H1 (cell line): ENCODE measurements around the gene IQCH. TPM values are rescaled to one million over a fixed set of nuclear protein-coding genes. Genes with fewer than 3 reads are reported as not detected.

Source experiments
- CTCF ChIA-PET: fragments of 300-600 bp; sonication (Branson Sonifier 250); formaldehyde crosslinking; loops from one replicate; lab custom pipeline; 2021; ENCODE audit not compliant: partially characterized antibody; lab: Charles Lee
- POLR2A ChIA-PET: fragments of 300-600 bp; sonication (Branson Sonifier 250); formaldehyde crosslinking; loops from one replicate; lab custom pipeline; 2021; ENCODE audit warnings: inconsistent platforms; ENCODE audit not compliant: partially characterized antibody; lab: Charles Lee
- DNase-seq, 2 experiments: peaks; one replicate each; pipeline versions ENCODE4 v3.0.0 to v3.0.0-alpha.2; 2010 to 2022; ENCODE audit warnings: low spot score in 2 of 2, low read depth in 1 of 2, mixed read lengths in 1 of 2
- FAIRE-seq: peaks from 2 replicates; lab custom pipeline; 2011; peaks lifted over from hg19 to GRCh38; lab: Jason Lieb, UNC
- H2AFZ ChIP-seq: 2 replicates; pipeline ENCODE4 v1.8.1; 2012; ENCODE audit warnings: low read length, inconsistent platforms
- H2AK5ac ChIP-seq: 2 replicates; pipeline ENCODE4 v1.6.1; 2013; ENCODE audit warnings: low read depth, low read length
- H2BK120ac ChIP-seq: replicated peaks from 2 replicates; pipeline ENCODE3; 2013; ENCODE audit warnings: low read depth, low read length, inconsistent platforms
- H2BK12ac ChIP-seq: 2 replicates; pipeline ENCODE4 v1.6.1; 2013; ENCODE audit warnings: low read depth, low read length
- H2BK15ac ChIP-seq: 2 replicates; pipeline ENCODE4 v1.6.1; 2013; ENCODE audit warnings: low read length
- H2BK20ac ChIP-seq: 2 replicates; pipeline ENCODE4 v1.6.1; 2013; ENCODE audit warnings: low read length
- H2BK5ac ChIP-seq: 2 replicates; pipeline ENCODE4 v1.6.1; 2013; ENCODE audit warnings: low read depth, low read length
- H3K14ac ChIP-seq: 2 replicates; pipeline ENCODE4 v1.6.1; 2013; ENCODE audit warnings: inconsistent platforms; ENCODE audit not compliant: insufficient read length
- H3K18ac ChIP-seq: 2 replicates; pipeline ENCODE4 v1.6.1; 2013; ENCODE audit warnings: low read length; ENCODE audit errors: extremely low read depth
- H3K23ac ChIP-seq: 2 replicates; pipeline ENCODE4 v1.6.1; 2013; ENCODE audit warnings: inconsistent platforms; ENCODE audit not compliant: insufficient read length
- H3K23me2 ChIP-seq: 2 replicates; pipeline ENCODE4 v1.6.1; 2013; ENCODE audit warnings: low read depth, low read length
- H3K27ac ChIP-seq: 2 replicates; pipeline ENCODE4 v1.6.1; 2011; ENCODE audit warnings: low read depth, low read length, inconsistent platforms
- H3K27me3 ChIP-seq, 4 experiments: replicated peaks in 1 of 4; 1 replicate in 1 of 4; 2 replicates in 3 of 4; pipeline versions ENCODE4 v1.6.1 to v1.8.1; 2011 to 2013; ENCODE audit warnings: low read length in 3 of 4, mild to moderate bottlenecking in 3 of 4, inconsistent platforms in 2 of 4, mixed read lengths in 2 of 4, moderate library complexity in 1 of 4; ENCODE audit not compliant: control insufficient read depth in 3 of 4, insufficient read depth in 3 of 4; ENCODE audit errors: extremely low read depth in 1 of 4
- H3K36me3 ChIP-seq, 4 experiments: 2 replicates each; pipeline versions ENCODE4 v1.6.1 to v1.8.1; 2011 to 2013; ENCODE audit warnings: mild to moderate bottlenecking in 4 of 4, low read length in 3 of 4, moderate library complexity in 2 of 4, control low read depth in 1 of 4, inconsistent platforms in 1 of 4; ENCODE audit not compliant: insufficient read depth in 4 of 4, control insufficient read depth in 2 of 4
- H3K4ac ChIP-seq: replicated peaks from 2 replicates; pipeline ENCODE3; 2013; ENCODE audit warnings: low read length, low read depth, mixed read lengths, inconsistent platforms; ENCODE audit not compliant: insufficient read length
- H3K4me1 ChIP-seq, 4 experiments: replicated peaks in 1 of 4; 1 replicate in 1 of 4; 2 replicates in 3 of 4; pipeline versions ENCODE4 v1.6.1 to v1.8.1; 2011 to 2013; ENCODE audit warnings: low read length in 3 of 4, inconsistent platforms in 2 of 4, mixed read lengths in 1 of 4; ENCODE audit not compliant: insufficient read depth in 4 of 4, control insufficient read depth in 3 of 4
- H3K4me2 ChIP-seq, 2 experiments: 2 replicates each; pipeline versions ENCODE4 v1.6.1 to v1.8.1; 2011 to 2013; ENCODE audit warnings: low read depth in 2 of 2, low read length in 2 of 2, control low read depth in 1 of 2, inconsistent platforms in 1 of 2, mild to moderate bottlenecking in 1 of 2; ENCODE audit not compliant: insufficient read depth in 1 of 2
- H3K4me3 ChIP-seq, 4 experiments: fragments of 200-600, 300-600 bp in 1 of 4; sonication (generic), shearing (Covaris generic), sonication (Bioruptor Twin) in 1 of 4; 2 replicates each; pipeline versions ENCODE4 v1.5.1 to v1.8.1; 2011 to 2016; ENCODE audit warnings: low read length in 4 of 4, low read depth in 3 of 4, control low read depth in 2 of 4, inconsistent platforms in 2 of 4, mild to moderate bottlenecking in 2 of 4, mixed read lengths in 1 of 4, moderate library complexity in 1 of 4; ENCODE audit not compliant: insufficient read depth in 2 of 4; ENCODE audit errors: extremely low read depth in 1 of 4
- H3K56ac ChIP-seq: replicated peaks from 2 replicates; pipeline ENCODE3; 2013; ENCODE audit warnings: low read depth, mild to moderate bottlenecking, mixed read lengths, low read length, inconsistent platforms; ENCODE audit not compliant: insufficient read length
- H3K79me1 ChIP-seq: 2 replicates; pipeline ENCODE4 v1.6.1; 2013; ENCODE audit warnings: low read depth, low read length, control low read depth
- H3K79me2 ChIP-seq, 2 experiments: 2 replicates each; pipeline versions ENCODE4 v1.6.1 to v1.8.1; 2012 to 2013; ENCODE audit warnings: low read length in 2 of 2, mild to moderate bottlenecking in 2 of 2, inconsistent platforms in 1 of 2; ENCODE audit not compliant: insufficient read depth in 2 of 2, control insufficient read depth in 1 of 2
- H3K9ac ChIP-seq, 4 experiments: replicated peaks in 1 of 4; 1 replicate in 1 of 4; 2 replicates in 3 of 4; pipeline versions ENCODE4 v1.6.1 to v1.8.1; 2011 to 2013; ENCODE audit warnings: low read depth in 3 of 4, low read length in 3 of 4, control low read depth in 2 of 4, mild to moderate bottlenecking in 2 of 4, moderate library complexity in 2 of 4, inconsistent platforms in 1 of 4; ENCODE audit errors: extremely low read depth in 1 of 4
- H3K9me3 ChIP-seq, 2 experiments: 2 replicates each; pipeline versions ENCODE4 v1.6.1 to v1.8.1; 2012 to 2013; ENCODE audit warnings: mild to moderate bottlenecking in 2 of 2, moderate library complexity in 2 of 2, control low read depth in 1 of 2, inconsistent platforms in 1 of 2, low read depth in 1 of 2, low read length in 1 of 2, mixed read lengths in 1 of 2; ENCODE audit not compliant: insufficient read depth in 2 of 2
- H4K20me1 ChIP-seq, 2 experiments: replicated peaks in 1 of 2; 2 replicates each; pipeline versions ENCODE3 to v1.8.1; 2011 to 2013; ENCODE audit warnings: inconsistent platforms in 2 of 2, low read length in 2 of 2, mild to moderate bottlenecking in 1 of 2; ENCODE audit not compliant: insufficient read depth in 2 of 2, control insufficient read depth in 1 of 2
- H4K5ac ChIP-seq: 2 replicates; pipeline ENCODE4 v1.6.1; 2013; ENCODE audit warnings: low read length, low read depth, mixed read lengths, inconsistent platforms; ENCODE audit not compliant: insufficient read length
- H4K8ac ChIP-seq: 2 replicates; pipeline ENCODE4 v1.8.0; 2013; ENCODE audit warnings: mild to moderate bottlenecking, moderate library complexity, low read length, inconsistent platforms; ENCODE audit not compliant: insufficient read depth; ENCODE audit errors: extremely low read depth
- H4K91ac ChIP-seq: replicated peaks from 2 replicates; pipeline ENCODE3; 2013; ENCODE audit warnings: low read length, mixed read lengths, inconsistent platforms; ENCODE audit not compliant: insufficient read length
- BACH1 ChIP-seq: IDR thresholded peaks from 2 replicates; pipeline ENCODE4 v1.6.1; 2012; ENCODE audit warnings: low read length, improper control_type of control experiment
- CBX5 ChIP-seq: fragments of 300-800, 300-1000 bp; sonication (generic); IDR thresholded peaks from 2 replicates; pipeline ENCODE4 v1.7.1; 2016; ENCODE audit warnings: antibody characterized with exemption, low read length, low read depth
- CEBPB ChIP-seq: IDR thresholded peaks from 2 replicates; pipeline ENCODE4 v1.6.1; 2012; ENCODE audit warnings: low read depth, low read length
- CTCF ChIP-seq, 3 experiments: IDR thresholded peaks; 1 replicate in 2 of 3; 2 replicates in 1 of 3; pipeline versions ENCODE4 v1.5.1 to v1.6.1; 2011; ENCODE audit warnings: low read length in 3 of 3, mild to moderate bottlenecking in 3 of 3, inconsistent platforms in 2 of 3, low read depth in 1 of 3, moderate library complexity in 1 of 3; ENCODE audit not compliant: insufficient read depth in 1 of 3; ENCODE audit errors: control extremely low read depth in 1 of 3
- HDAC6 ChIP-seq: IDR thresholded peaks from one replicate; pipeline ENCODE4 v1.7.1; 2012; ENCODE audit warnings: low read depth, mild to moderate bottlenecking, inconsistent platforms, low read length, moderate library complexity
- NRF1 ChIP-seq: IDR thresholded peaks from 2 replicates; pipeline ENCODE4 v1.6.1; 2011; ENCODE audit warnings: mild to moderate bottlenecking, low read depth, low read length, improper control_type of control experiment
- SIN3A ChIP-seq, 2 experiments: IDR thresholded peaks in 1 of 2; conservative IDR thresholded peaks in 1 of 2; 2 replicates each; pipeline ENCODE4 v1.6.1; 2011 to 2012; ENCODE audit warnings: low read length in 2 of 2, improper control_type of control experiment in 1 of 2, low read depth in 1 of 2, mild to moderate bottlenecking in 1 of 2
- TBP ChIP-seq: IDR thresholded peaks from 2 replicates; pipeline ENCODE4 v1.6.1; 2011; ENCODE audit warnings: low read depth, low read length, improper control_type of control experiment
- TCF12 ChIP-seq: IDR thresholded peaks from 2 replicates; pipeline ENCODE4 v1.6.1; 2011; ENCODE audit warnings: low read depth, mild to moderate bottlenecking, low read length
- USF2 ChIP-seq: IDR thresholded peaks from 2 replicates; pipeline ENCODE4 v1.6.1; 2011; ENCODE audit warnings: low read length, improper control_type of control experiment
- ZNF274 ChIP-seq: IDR thresholded peaks from 2 replicates; pipeline ENCODE4 v1.7.0; 2012; ENCODE audit warnings: low read length, borderline replicate concordance; ENCODE audit errors: extremely low read depth
- WGBS, 2 experiments: shearing (Covaris generic) in 1 of 2; methylation state at CpG; one replicate each; pipeline versions ENCODE4 v1.1.6 to v1.1.7; 2013 to 2015; ENCODE audit warnings: low lambda C conversion rate in 2 of 2, mixed read lengths in 2 of 2, inconsistent platforms in 1 of 2, low coverage in 1 of 2, missing lambda C conversion rate in 1 of 2; ENCODE audit not compliant: insufficient replicate concordance in 2 of 2, insufficient coverage in 1 of 2, insufficient read length in 1 of 2; ENCODE audit errors: extremely low coverage in 1 of 2, missing lambda C conversion rate in 1 of 2; 5-methylcytosine and 5-hydroxymethylcytosine counted together
- polyA plus RNA-seq, 7 experiments: library from polyadenylated mRNA; depleted of rRNA in 3 of 7; stranded (reverse) in 5 of 7; unstranded in 2 of 7; fragments of >200 nt in 5 of 7; fragments of 200-250 nt in 2 of 7; gene quantifications; 1 replicate in 5 of 7; 2 replicates in 1 of 7; 4 replicates in 1 of 7; pipeline versions ENCODE4 v1.2.1 to v1.2.3, GENCODE V29; 2011 to 2013; ENCODE audit warnings: missing spikeins in 2 of 7, mixed read lengths in 2 of 7
- total RNA-seq: library from RNA; stranded (reverse); fragmentation: NEBNext Ultra II Directional; extraction: Animal tissue kit (Norgen Biotek cat#: 25700); gene quantifications from 2 replicates; pipeline ENCODE4 v1.2.1, GENCODE V29; 2021

Gene IQCH
- total and polyA plus RNA-seq, 2 of the 8 experiments (the other 6 are each of a cell fraction or from before 2014, with no cell fraction given): 0.60 to 1.9 TPM

DNA sequence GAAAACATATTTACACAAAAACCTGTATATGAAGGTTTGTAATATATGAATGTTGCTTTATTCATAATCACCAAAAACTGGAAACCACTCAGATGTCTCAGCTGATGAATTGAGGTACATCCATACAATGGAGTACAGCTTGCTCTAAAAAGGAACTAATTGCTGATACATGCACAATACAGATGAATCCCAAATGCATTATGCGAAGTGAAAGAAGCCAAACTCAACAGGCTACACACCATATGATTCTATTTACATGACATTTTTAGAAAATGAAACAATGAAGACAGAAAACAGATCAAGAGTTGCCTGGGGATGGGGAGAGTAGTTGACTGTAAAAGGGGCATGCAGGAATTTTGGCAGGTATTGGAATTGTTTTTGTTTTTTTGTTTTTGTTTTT, 95.5 kb downstream of the IQCH start:
- no peak overlapping the region for H3K9ac ChIP-seq
- DNase-seq: no peak
- H4K5ac ChIP-seq: no peak overlapping the region
- H4K20me1 ChIP-seq: no peaks in the 10 kb centered on the region
- no peak overlapping the region for H4K91ac ChIP-seq
- no peak overlapping the region for H3K4me3 ChIP-seq
- POLR2A ChIA-PET: no interaction called here
- no peak overlapping the region for H2BK120ac ChIP-seq
- no peak overlapping the region for H2AK5ac ChIP-seq
- no peaks in the 10 kb centered on the region for H3K79me1 ChIP-seq
- CTCF ChIA-PET: no interaction called here
- peaks cover 0 to 3% (median 0%) of the 10 kb centered on the region in 4 experiments; a peak in 1 of 8 replicates for H3K36me3 ChIP-seq
- H2BK20ac ChIP-seq: no peak overlapping the region
- H3K27ac ChIP-seq: no peak overlapping the region
- no peaks in the 10 kb centered on the region for H3K27me3 ChIP-seq
- H3K23me2 ChIP-seq: no peaks in the 10 kb centered on the region
- H3K79me2 ChIP-seq: no peaks in the 10 kb centered on the region
- peaks cover 9 to 10% of the 10 kb centered on the region in 2 experiments; a peak in 2 of 4 replicates for H3K9me3 ChIP-seq
- no peak for FAIRE-seq
- no peak overlapping the region for H3K23ac ChIP-seq
- no peak overlapping the region for H2AFZ ChIP-seq
- H3K56ac ChIP-seq: no peak overlapping the region
- no peak overlapping the region for H4K8ac ChIP-seq
- no peak overlapping the region for H3K4ac ChIP-seq
- H3K4me1 ChIP-seq: no peaks in the 10 kb centered on the region
- no peak overlapping the region for H3K18ac ChIP-seq
- H3K4me2 ChIP-seq: no peak overlapping the region
- no peak overlapping the region for H2BK5ac ChIP-seq
- no peak overlapping the region for H2BK15ac ChIP-seq
- H2BK12ac ChIP-seq: no peak overlapping the region
- no peak overlapping the region for H3K14ac ChIP-seq
- 96% methylated on average over 1 of the region's 1 CpG; no CpG with 5 or more reads in 1 of the 2 experiments for WGBS, 2 experiments
- TF ChIP-seq HDAC6: no peak
- no peak for TF ChIP-seq ZNF274
- no peak for TF ChIP-seq BACH1
- TF ChIP-seq TBP: no peak
- no peak for TF ChIP-seq TCF12
- TF ChIP-seq SIN3A (conservative IDR thresholded peaks at IDR 0.05 in 1 of 2, IDR thresholded peaks at IDR 0.05 in 1 of 2; ENCODE audit: low read depth in 1 of 2, low read length in 2 of 2): no peak
- no peak for TF ChIP-seq CEBPB
- TF ChIP-seq CBX5: no peak
- TF ChIP-seq USF2: no peak
- TF ChIP-seq NRF1: no peak
- no peak for TF ChIP-seq CTCF (IDR thresholded peaks at IDR 0.05; ENCODE audit: control extremely low read depth in 1 of 3, insufficient read depth in 1 of 3, low read depth in 1 of 3, low read length in 3 of 3)
